HEK293T (cell line): ENCODE data around the gene HMGB2.

Source experiments
- FOXM1 ChIP-seq: fragments of 450-650 bp; IDR thresholded peaks from 2 replicates; pipeline ENCODE4 v1.6.1; 2017; ENCODE audit warnings: mild to moderate bottlenecking, borderline replicate concordance
- SP1 ChIP-seq: fragments of 450-650 bp; IDR thresholded peaks from 2 replicates; pipeline ENCODE4 v1.6.1; 2017
- TARDBP ChIP-seq: fragments of 450-650 bp; IDR thresholded peaks from 2 replicates; pipeline ENCODE4 v1.6.1; 2016

- no peak for TF ChIP-seq FOXM1
- TF ChIP-seq TARDBP = no peak
- TF ChIP-seq SP1 = no peak
Observed at GRCh38 chr4:173365359-173365996, 31.3 kb upstream of the HMGB2 start.
